ENCODE measurements around the gene HS6ST3.
"Not testable (repeated sequence)": the region's sequence is repeated elsewhere in the genome, so short reads cannot be mapped to it uniquely, and the experiment has no call there.

Gene HS6ST3

GRCh38 chr13:96090240-96091101 is 564 bp downstream of the HS6ST3 start:
- in situ Hi-C loops (cut with MboI; ENCODE audit: low pct_unique_long_range_greater_than_20kb, low sequenced_read_pairs), result no loop called here
- peak; percentile 9 for DNase-seq

DNA sequence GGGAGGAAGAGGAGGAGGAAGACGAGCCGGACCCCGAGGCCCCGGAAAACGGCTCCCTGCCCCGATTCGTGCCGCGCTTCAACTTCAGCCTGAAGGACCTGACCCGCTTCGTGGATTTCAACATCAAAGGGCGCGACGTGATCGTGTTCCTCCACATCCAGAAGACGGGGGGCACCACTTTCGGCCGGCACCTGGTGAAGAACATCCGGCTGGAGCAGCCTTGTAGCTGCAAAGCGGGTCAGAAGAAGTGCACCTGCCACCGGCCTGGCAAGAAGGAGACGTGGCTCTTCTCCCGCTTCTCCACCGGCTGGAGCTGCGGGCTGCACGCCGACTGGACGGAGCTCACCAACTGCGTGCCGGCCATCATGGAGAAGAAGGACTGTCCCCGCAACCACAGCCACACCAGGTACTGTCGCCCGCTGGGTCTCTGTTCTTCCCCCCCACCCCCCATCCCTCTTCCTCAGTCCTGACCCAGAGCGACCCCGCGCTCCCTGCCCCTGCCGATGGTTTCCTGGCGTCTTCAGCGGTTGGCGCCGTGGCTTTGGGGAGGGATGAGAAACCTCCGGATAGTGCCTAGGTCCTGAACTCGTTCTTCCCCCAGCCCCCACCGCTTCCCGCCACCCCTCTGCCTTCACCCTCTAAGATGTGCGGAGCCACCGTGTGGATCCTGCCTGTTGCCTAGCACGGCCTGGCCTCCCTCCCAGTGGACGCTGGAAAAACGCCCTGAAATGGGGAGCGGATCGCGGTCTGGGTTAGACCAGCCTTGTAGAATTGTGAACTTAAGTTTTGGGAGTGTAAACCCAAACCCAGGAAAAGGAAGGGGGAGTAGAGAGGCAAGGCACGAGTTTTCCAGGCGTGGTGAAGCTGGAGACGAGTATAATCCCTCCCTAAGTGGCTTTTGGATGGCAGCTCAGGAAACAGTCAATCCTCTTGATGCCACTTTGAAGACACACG is 1.5 kb downstream of the HS6ST3 start:
- in situ Hi-C loops (cut with MboI; ENCODE audit: low pct_unique_long_range_greater_than_20kb, low sequenced_read_pairs), result no loop called here
- DNase-seq, result no peak

- in situ Hi-C loops (cut with MboI; ENCODE audit: low pct_unique_long_range_greater_than_20kb, low sequenced_read_pairs), result no loop called here
- DNase-seq, result no peak
Observed at GRCh38 chr13:96093296-96094006, 3.5 kb downstream of the HS6ST3 start.

GRCh38 chr13:96100457-96101220 is 10.7 kb downstream of the HS6ST3 start:
- in situ Hi-C loops (cut with MboI; ENCODE audit: low pct_unique_long_range_greater_than_20kb, low sequenced_read_pairs), result no loop called here
- no peak for DNase-seq

- in situ Hi-C loops (cut with MboI; ENCODE audit: low pct_unique_long_range_greater_than_20kb, low sequenced_read_pairs), result no loop called here
- no peak for DNase-seq
Observed at GRCh38 chr13:96104516-96104915, 14.6 kb downstream of the HS6ST3 start.

DNA sequence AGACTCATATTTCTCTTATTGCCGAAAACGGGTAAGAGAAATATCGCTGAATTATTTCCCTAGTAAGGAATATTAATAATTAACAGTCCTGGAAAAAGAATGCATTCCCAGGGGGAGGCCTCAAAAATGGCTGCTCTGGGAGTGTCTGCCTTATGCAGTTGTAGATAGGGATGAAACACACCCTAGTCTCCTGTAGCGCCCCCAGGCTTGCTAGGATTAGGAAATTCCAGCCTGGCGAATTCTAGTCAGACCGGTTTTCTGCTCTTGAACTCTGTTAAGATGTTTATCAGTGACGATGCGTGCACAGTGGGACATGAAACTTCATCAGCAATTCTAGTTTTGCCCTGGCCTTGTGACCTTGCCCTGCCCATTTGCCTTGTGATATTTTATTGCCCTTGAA is 18.2 kb downstream of the HS6ST3 start:
- in situ Hi-C loops (cut with MboI; ENCODE audit: low pct_unique_long_range_greater_than_20kb, low sequenced_read_pairs); DNase-seq: not testable (repeated sequence)

- in situ Hi-C loops (cut with MboI; ENCODE audit: low pct_unique_long_range_greater_than_20kb, low sequenced_read_pairs), result no loop called here
- no peak for DNase-seq
Observed at GRCh38 chr13:96109125-96109524, 19.2 kb downstream of the HS6ST3 start.

DNA sequence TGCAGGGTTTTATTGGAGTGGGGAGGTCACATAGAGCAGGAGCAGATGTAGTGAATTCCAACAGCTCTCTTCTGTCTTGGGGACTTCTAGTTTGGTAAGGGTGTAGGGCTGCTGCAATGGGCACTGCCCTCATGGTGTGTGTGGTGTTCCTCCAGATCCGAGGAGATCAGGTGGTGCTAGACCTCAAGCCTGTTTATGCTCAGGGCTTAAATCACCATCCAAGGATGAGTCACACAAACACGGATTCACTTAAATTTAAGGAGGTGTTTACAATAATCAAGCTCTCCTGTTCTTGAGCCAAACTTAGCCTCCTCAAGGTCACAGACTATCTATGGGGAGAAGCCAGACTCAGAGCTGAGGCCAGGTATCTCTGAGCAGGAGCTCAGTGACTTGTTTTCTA is 23.0 kb downstream of the HS6ST3 start:
- in situ Hi-C loops (cut with MboI; ENCODE audit: low pct_unique_long_range_greater_than_20kb, low sequenced_read_pairs), result no loop called here
- no peak for DNase-seq

DNA sequence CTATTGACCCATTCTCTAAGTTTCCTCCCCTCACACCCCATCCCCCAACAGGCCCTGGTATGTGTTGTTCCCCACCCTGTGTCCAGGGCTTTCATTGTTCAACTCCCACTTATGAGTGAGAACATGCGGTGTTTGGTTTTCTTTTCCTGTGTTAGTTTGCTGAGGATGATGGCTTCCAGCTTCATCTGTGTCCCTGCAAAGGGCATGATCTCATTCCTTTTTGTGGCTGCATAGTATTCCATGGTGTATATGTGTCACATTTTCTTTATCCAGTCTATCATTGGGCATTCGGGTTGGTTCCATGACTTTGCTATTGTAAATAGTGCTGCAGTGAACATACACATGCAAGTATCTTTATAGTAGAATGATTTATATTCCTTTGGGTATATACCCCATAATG is 25.5 kb downstream of the HS6ST3 start:
- in situ Hi-C loops (cut with MboI; ENCODE audit: low pct_unique_long_range_greater_than_20kb, low sequenced_read_pairs), result not testable (repeated sequence)

DNA sequence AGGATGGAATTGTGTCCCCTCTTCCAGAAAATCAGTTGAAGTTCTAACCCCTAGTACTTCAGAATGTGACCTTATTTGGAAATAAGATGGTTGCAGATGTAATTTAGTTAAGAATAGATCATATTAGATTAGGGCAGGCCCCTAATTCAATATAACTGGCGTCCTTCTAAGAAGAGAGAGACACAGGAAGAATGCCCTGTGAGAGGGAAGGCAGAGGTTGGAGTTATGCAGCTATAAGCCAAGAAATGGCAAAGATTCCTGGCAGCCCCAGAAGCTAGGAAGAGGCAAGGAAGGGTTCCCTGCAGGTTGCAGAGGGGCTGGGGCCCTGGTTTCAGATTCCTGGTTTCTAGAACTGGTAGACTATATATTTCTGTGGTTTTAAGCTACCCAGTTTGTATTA is 30.0 kb downstream of the HS6ST3 start:
- in situ Hi-C loops (cut with MboI; ENCODE audit: low pct_unique_long_range_greater_than_20kb, low sequenced_read_pairs), result no loop called here
- no peak for DNase-seq

More for the DNA sequence above, 25.5 kb downstream of the HS6ST3 start:
- not testable (repeated sequence) for DNase-seq

DNA sequence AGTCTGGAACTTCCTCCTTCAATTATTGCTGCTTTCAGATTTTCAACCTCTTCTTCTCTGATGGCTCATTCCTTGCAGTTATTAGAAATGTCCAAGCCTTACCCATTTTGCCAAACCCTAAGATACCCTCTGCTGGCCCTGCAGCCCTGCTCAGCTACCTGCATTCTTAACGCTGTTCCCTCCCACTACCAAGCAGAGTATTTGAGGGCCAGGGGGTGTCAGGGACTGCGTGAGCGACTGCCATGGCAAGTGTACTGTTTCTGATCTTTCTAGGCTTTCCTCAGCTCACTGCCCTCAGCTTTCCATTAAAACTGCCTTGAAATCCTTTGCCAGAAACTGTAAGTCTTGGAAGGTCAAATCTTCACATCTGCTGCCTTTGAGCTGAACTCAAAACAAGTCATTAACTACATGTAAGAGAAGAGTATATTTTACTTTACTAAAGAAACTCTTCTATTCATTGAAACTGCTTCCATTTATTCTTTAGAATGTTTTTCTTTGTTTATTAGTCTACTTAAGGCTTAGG is 41.0 kb downstream of the HS6ST3 start:
- in situ Hi-C loops (cut with MboI; ENCODE audit: low pct_unique_long_range_greater_than_20kb, low sequenced_read_pairs), result no loop called here
- no peak for DNase-seq

DNA sequence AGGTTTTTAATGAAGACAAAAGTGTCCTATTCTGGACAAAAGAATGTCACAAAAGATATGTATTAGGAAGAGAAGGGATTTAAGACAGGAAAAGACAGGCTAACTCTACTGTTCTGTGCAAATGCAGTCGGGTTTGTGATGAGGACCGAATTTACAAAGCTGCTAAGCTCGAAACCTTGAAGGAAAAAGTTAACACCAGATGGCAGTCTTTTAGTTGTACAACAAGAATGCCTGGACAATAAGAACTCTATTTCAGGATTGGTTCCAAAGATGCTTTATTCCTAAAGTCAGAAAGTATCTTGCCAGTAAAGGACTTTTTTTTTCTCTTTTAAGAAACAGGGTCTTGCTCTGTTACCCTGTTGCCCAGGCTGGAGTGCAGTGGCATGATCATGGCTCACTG is 51.1 kb downstream of the HS6ST3 start:
- DNase-seq, result peak; percentile 10
- in situ Hi-C loops (cut with MboI; ENCODE audit: low pct_unique_long_range_greater_than_20kb, low sequenced_read_pairs), result no loop called here

GRCh38 chr13:96159725-96160124 is 69.8 kb downstream of the HS6ST3 start:
- no peak for DNase-seq
- in situ Hi-C loops (cut with MboI; ENCODE audit: low pct_unique_long_range_greater_than_20kb, low sequenced_read_pairs), result no loop called here

GRCh38 chr13:96161141-96161540 is 71.2 kb downstream of the HS6ST3 start:
- in situ Hi-C loops (cut with MboI; ENCODE audit: low pct_unique_long_range_greater_than_20kb, low sequenced_read_pairs), result no loop called here
- DNase-seq, result no peak

GRCh38 chr13:96165840-96166239 is 75.9 kb downstream of the HS6ST3 start:
- in situ Hi-C loops (cut with MboI; ENCODE audit: low pct_unique_long_range_greater_than_20kb, low sequenced_read_pairs), result no loop called here
- no peak for DNase-seq

GRCh38 chr13:96172066-96172465 is 82.2 kb downstream of the HS6ST3 start:
- in situ Hi-C loops (cut with MboI; ENCODE audit: low pct_unique_long_range_greater_than_20kb, low sequenced_read_pairs), result no loop called here
- DNase-seq, result no peak

DNA sequence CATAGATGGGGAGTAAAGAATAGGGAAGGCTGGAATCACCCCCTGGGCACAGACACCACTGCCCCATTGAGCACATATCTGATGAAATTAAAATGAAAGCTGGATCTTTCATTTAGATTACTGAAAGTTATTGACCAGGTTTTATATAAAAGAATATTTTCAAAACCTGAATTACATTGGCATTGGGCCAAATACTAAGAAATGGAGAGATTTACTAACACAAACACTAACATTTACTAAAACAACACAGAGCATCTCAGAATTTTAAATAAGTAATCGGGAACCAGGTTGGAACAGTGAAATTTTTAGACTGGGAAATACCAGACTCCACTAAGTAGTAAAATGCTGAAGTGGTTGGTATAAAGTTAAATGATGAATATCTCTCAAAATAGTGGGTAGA is 88.9 kb downstream of the HS6ST3 start:
- in situ Hi-C loops (cut with MboI; ENCODE audit: low pct_unique_long_range_greater_than_20kb, low sequenced_read_pairs), result no loop called here
- no peak for DNase-seq

DNA sequence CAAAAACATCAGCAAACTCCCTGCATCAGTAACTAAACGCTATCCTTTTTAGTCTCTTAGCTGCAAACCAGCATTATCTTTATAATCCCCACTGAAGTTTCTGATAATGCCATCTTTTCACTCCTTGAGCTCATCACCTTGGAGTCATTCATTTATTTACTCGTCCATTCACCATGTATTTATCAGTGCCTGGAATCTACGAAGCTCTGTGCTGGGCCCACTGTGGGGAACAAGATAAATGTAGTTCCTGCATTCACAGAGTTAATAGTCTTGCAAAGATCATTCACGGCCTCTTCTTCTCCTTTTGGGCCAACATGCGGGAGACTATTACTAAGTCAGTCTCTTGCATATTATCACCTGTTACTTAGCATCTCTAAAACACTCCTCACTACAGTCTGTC is 89.4 kb downstream of the HS6ST3 start:
- in situ Hi-C loops (cut with MboI; ENCODE audit: low pct_unique_long_range_greater_than_20kb, low sequenced_read_pairs), result no loop called here
- DNase-seq, result no peak

GRCh38 chr13:96181911-96182310 is 92.0 kb downstream of the HS6ST3 start:
- in situ Hi-C loops (cut with MboI; ENCODE audit: low pct_unique_long_range_greater_than_20kb, low sequenced_read_pairs), result no loop called here
- DNase-seq, result no peak
